B cell (primary cell): ENCODE measurements around the gene GALR3.

Experiments
- CTCF ChIP-seq: fragments of 200-600 bp; IDR thresholded peaks from one replicate; pipeline ENCODE4 v1.8.0; 2022; ENCODE audit warnings: antibody characterized with exemption, mild to moderate bottlenecking
- EZH2 ChIP-seq: IDR thresholded peaks from 2 replicates; pipeline ENCODE4 v1.6.1; 2012; ENCODE audit warnings: borderline replicate concordance, low read depth, mild to moderate bottlenecking, moderate library complexity, low read length; ENCODE audit not compliant: insufficient read depth, poor library complexity, severe bottlenecking

GRCh38 chr22:37870273-37870672 is 47.1 kb downstream of the GALR3 start:
- TF ChIP-seq CTCF (no peak), EZH2 (no peak)
